ENCODE data around the gene HYAL1.
A peak's percentile ranks its signal among the peaks of the same experiment; 100 is the strongest.

Gene HYAL1

GRCh38 chr3:50278880-50279224 is 24.5 kb downstream of the HYAL1 start, which contains the start of gene LSMEM2:
LSMEM2 (plus strand) TSS chr3:50279087; CDS start chr3:50279114, 27 bp downstream.
- TF ChIP-seq, protein P1, sequence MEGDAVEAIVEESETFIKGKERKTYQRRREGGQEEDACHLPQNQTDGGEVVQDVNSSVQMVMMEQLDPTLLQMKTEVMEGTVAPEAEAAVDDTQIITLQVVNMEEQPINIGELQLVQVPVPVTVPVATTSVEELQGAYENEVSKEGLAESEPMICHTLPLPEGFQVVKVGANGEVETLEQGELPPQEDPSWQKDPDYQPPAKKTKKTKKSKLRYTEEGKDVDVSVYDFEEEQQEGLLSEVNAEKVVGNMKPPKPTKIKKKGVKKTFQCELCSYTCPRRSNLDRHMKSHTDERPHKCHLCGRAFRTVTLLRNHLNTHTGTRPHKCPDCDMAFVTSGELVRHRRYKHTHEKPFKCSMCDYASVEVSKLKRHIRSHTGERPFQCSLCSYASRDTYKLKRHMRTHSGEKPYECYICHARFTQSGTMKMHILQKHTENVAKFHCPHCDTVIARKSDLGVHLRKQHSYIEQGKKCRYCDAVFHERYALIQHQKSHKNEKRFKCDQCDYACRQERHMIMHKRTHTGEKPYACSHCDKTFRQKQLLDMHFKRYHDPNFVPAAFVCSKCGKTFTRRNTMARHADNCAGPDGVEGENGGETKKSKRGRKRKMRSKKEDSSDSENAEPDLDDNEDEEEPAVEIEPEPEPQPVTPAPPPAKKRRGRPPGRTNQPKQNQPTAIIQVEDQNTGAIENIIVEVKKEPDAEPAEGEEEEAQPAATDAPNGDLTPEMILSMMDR (IDR thresholded peaks at IDR 0.05; ENCODE audit: unreplicated experiment in 3 of 3): no peak
- Mint-ChIP-seq H3K4me3 (no peak within 1 kb of the TSS), H3K27ac (peak within 1 kb of the TSS in 2 of 3 experiments; percentile 13 to 30), H3K27me3 (ENCODE audit: low read depth) (peaks cover 18% of the 10 kb centered on the region), H3K9me3 (no peaks in the 10 kb centered on the region), H3K36me3 (ENCODE audit: low read depth) (peaks cover 3% of the 10 kb centered on the region), H3K4me1 (peaks cover 16% of the 10 kb centered on the region)

DNA sequence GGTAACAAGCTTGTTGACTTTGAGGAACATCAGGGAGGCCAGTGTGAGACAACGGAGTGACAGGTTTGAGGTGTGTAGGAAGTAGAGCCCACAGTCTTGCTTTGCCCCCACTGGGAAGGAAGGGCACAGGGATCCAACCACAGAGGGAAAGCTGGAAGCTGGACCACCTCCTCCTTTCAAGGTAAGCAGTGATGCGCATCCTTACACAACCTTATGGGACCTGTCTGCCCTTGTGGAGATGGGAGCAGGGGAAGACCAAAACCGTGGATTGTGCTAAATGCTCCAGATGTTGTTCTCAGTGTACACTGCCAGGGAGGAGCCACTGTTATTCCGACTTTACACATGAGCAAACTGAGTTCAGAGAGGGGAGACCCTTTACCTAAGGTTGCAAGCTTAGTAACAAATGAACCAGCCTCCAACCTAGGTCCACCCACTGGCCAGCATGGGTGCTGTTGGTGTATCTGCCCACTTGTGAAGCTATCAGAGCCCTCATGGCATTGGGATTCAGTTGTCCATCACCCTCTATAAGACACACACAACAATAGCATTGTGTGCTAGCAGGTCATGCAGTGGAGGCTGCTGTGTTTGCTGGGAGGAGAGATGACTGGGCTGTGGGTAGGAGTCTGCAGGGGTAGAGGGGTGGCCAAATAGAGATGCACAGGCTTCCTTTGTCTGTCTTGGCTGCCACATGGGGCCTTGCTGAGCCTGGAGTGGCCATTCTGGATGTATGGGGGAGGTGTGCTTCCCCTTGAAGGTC is 25.1 kb downstream of the HYAL1 start:
- peaks cover 19% of the 10 kb centered on the region for H3K27me3 Mint-ChIP-seq (ENCODE audit: low read depth)
- TF ChIP-seq, protein P1 (IDR thresholded peaks at IDR 0.05; ENCODE audit: unreplicated experiment in 3 of 3): no peak
- H3K9me3 Mint-ChIP-seq: no peaks in the 10 kb centered on the region
- no peak overlapping the region for H3K4me3 Mint-ChIP-seq
- H3K27ac Mint-ChIP-seq: peak overlapping the region in 2 of 3 experiments; percentile 13 to 30
- H3K36me3 Mint-ChIP-seq (ENCODE audit: low read depth): peaks cover 3% of the 10 kb centered on the region
- peaks cover 16% of the 10 kb centered on the region for H3K4me1 Mint-ChIP-seq

DNA sequence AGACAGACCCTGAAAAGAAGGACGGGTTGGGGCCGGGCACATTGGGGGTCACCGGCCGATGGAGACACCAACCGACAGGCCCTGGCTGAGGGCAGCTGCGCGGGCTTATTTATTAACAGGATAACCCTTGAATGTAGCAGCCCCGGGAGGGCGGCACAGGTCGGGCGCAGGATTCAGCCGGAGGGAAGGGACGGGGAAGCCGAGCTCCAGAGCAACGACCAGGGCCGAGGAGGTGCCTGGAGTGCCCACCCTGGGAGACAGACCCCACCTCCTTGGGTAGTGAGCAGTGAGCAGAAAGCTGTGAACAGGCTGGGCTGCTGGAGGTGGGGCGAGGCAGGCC is 26.6 kb downstream of the HYAL1 start:
- H3K4me3 Mint-ChIP-seq: no peak overlapping the region
- H3K36me3 Mint-ChIP-seq (ENCODE audit: low read depth): peaks cover 7% of the 10 kb centered on the region
- peaks cover 24% of the 10 kb centered on the region for H3K4me1 Mint-ChIP-seq
- TF ChIP-seq, protein P1 (IDR thresholded peaks at IDR 0.05; ENCODE audit: unreplicated experiment in 3 of 3): no peak
- no peak overlapping the region for H3K27ac Mint-ChIP-seq
- peaks cover 25% of the 10 kb centered on the region for H3K27me3 Mint-ChIP-seq (ENCODE audit: low read depth)
- H3K9me3 Mint-ChIP-seq: no peaks in the 10 kb centered on the region

- H3K27me3 Mint-ChIP-seq (ENCODE audit: low read depth): peaks cover 28% of the 10 kb centered on the region
- no peak overlapping the region for H3K4me3 Mint-ChIP-seq
- peaks cover 29% of the 10 kb centered on the region for H3K4me1 Mint-ChIP-seq
- H3K36me3 Mint-ChIP-seq (ENCODE audit: low read depth): peaks cover 7% of the 10 kb centered on the region
- H3K9me3 Mint-ChIP-seq: no peaks in the 10 kb centered on the region
- TF ChIP-seq, protein P1 (IDR thresholded peaks at IDR 0.05; ENCODE audit: unreplicated experiment in 3 of 3): no peak
- no peak overlapping the region for H3K27ac Mint-ChIP-seq
Observed at GRCh38 chr3:50275996-50276761, 27.2 kb downstream of the HYAL1 start.

- Mint-ChIP-seq H3K27ac (no peak overlapping the region), H3K4me1 (peaks cover 30% of the 10 kb centered on the region), H3K27me3 (ENCODE audit: low read depth) (peaks cover 28% of the 10 kb centered on the region), H3K9me3 (no peaks in the 10 kb centered on the region), H3K36me3 (ENCODE audit: low read depth) (peaks cover 7% of the 10 kb centered on the region), H3K4me3 (peak overlapping the region in 2 of 3 experiments; percentile 34 to 47)
- TF ChIP-seq, protein P1 (IDR thresholded peaks at IDR 0.05; ENCODE audit: unreplicated experiment in 3 of 3): no peak
Observed at GRCh38 chr3:50275141-50275995, 28.0 kb downstream of the HYAL1 start.

Data from nephron (organoid).